Urothelium cell line (cell line): ENCODE data around the gene BRMS1.

Source experiments
- DNase-seq: peaks from one replicate; pipeline ENCODE4 v3.0.0; 2011; ENCODE audit warnings: low spot score, mixed read lengths
- FAIRE-seq: peaks from 2 replicates; lab custom pipeline; 2011; peaks lifted over from hg19 to GRCh38; lab: Jason Lieb, UNC

Gene BRMS1

GRCh38 chr11:66287889-66288670 lies 56.8 kb downstream of the BRMS1 start:
- no peak for DNase-seq
- no peak for FAIRE-seq
